ENCODE results near the gene EFS. TPM values are rescaled to one million over a fixed set of nuclear protein-coding genes. Genes with fewer than 3 reads are reported as not detected.
"Not testable (repeated sequence)": the region's sequence is repeated elsewhere in the genome, so short reads cannot be mapped to it uniquely, and the experiment has no call there.

EFS gene
- total and polyA plus RNA-seq, 9 donors = 10.8 to 44.2 (median 29.2) TPM

DNA sequence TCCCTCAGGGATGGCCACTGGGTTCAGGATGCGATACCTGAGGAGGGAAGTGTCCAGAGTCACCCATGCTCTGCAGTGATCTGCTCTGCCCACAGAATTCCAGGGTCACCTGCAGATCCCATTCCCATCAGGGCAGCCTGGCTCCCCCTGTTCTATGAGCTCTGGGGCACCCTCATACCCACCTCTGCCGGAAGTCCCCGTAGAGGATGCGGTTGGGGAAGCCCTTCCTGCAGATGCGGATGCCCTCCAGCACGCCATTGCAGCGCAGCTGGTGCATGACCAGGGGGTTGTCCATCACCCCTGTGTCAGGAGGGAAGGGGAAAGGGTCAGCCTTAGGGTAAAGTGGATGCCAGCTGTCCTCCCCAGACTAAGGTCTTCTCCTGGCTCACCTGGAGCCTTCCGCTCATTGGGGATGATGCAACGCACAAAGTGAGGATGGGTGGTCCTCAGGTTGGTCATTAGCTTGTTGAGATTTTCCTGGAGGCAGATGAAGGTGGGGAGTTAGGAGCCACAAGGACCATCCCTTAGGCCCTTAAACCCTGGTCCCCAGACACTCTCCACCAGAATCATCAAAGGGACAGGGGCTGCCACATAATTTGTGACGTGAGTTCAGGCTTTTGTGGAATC is 31.9 kb upstream of the EFS start:
- TF ChIP-seq EP300 (IDR thresholded peaks at IDR 0.05) (no peak), CTCF (IDR thresholded peaks at IDR 0.05) (no peak), POLR2A (IDR thresholded peaks at IDR 0.05) (no peak)
- no peaks in the 10 kb centered on the region for H3K4me1 ChIP-seq (ENCODE audit: insufficient read depth)
- no peak overlapping the region for H3K4me3 ChIP-seq
- intact Hi-C loops (cut with DNase I) = no loop called here
- H3K27me3 ChIP-seq = no peaks in the 10 kb centered on the region
- 92 to 95% (median 95%) methylated on average over 10 of the region's 10 CpGs for WGBS, 3 donors
- no peak for DNase-seq
- no peak overlapping the region for H3K27ac ChIP-seq
- no peaks in the 10 kb centered on the region for H3K36me3 ChIP-seq
- no peaks in the 10 kb centered on the region for H3K9me3 ChIP-seq

DNA sequence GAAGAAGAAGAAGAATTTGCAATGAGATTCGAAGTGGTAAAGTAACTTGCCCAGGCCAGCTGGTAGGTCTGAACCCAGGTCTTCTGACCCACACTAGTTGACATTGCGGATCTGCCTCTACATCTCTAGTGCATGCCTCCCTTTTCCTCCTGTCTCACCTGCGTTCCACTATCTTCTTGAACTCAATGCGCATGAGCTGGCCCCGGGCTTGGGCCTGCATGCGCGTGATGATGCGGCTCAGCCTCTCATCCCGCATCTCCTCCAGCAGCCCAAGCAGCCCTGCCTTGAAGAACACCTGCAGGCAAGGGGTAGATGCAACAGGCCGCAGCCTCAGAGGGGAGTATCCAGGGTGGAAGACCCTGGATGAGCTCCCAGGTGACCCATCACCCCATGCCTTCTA is 31.2 kb upstream of the EFS start:
- Histone ChIP-seq H3K36me3 (no peaks in the 10 kb centered on the region), H3K27ac (no peak overlapping the region), H3K9me3 (no peaks in the 10 kb centered on the region), H3K4me3 (no peak overlapping the region), H3K27me3 (no peaks in the 10 kb centered on the region), H3K4me1 (ENCODE audit: insufficient read depth) (no peaks in the 10 kb centered on the region)
- intact Hi-C loops (cut with DNase I) = no loop called here
- DNase-seq = no peak
- 89 to 92% (median 90%) methylated on average over 10 of the region's 10 CpGs for whole genome bisulfite sequencing, 3 donors
- TF ChIP-seq CTCF (IDR thresholded peaks at IDR 0.05) (no peak), EP300 (IDR thresholded peaks at IDR 0.05) (no peak), POLR2A (IDR thresholded peaks at IDR 0.05) (no peak)

GRCh38 chr14:23392613-23393012 is 27.6 kb upstream of the EFS start:
- no peak for DNase-seq
- Histone ChIP-seq H3K4me1 (ENCODE audit: insufficient read depth) (no peaks in the 10 kb centered on the region), H3K27ac (no peak overlapping the region), H3K9me3 (no peaks in the 10 kb centered on the region), H3K36me3 (no peaks in the 10 kb centered on the region), H3K27me3 (no peaks in the 10 kb centered on the region), H3K4me3 (no peak overlapping the region)
- no peak for TF ChIP-seq EP300 (IDR thresholded peaks at IDR 0.05)
- no peak for TF ChIP-seq POLR2A (IDR thresholded peaks at IDR 0.05)
- no peak for TF ChIP-seq CTCF (IDR thresholded peaks at IDR 0.05)
- 68 to 71% (median 70%) methylated on average over 7 of the region's 7 CpGs for WGBS, 3 donors
- intact Hi-C loops (cut with DNase I) = no loop called here

DNA sequence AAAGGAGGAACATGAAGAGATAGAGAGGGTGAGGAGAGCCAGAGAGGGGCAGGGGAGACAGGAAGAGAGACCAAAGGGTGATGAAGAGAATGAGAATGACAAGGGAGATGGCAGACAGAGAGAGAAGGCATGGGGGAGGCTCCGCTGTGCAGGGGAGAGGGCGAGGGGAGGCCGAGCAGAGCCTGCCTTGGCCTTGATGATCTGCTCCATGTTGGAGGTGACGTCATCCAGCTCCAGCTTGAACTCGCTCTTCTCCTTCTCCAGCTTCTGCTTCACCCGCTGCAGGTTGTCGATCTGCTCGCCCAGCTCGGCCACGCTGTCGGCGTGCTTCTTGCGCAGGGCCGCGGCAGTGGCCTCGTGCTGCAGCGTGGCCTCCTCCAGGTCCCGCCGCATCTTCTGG is 24.9 kb upstream of the EFS start:
- H3K4me1 ChIP-seq (ENCODE audit: insufficient read depth); H3K27ac ChIP-seq; H3K36me3 ChIP-seq; H3K4me3 ChIP-seq; H3K9me3 ChIP-seq; DNase-seq; H3K27me3 ChIP-seq; intact Hi-C loops (cut with DNase I): not testable (repeated sequence)
- WGBS, 3 donors = 52 to 62% (median 62%) methylated on average over 4 to 5 of the region's 19 CpGs

GRCh38 chr14:23389396-23389795 is 24.4 kb upstream of the EFS start:
- Histone ChIP-seq H3K9me3 (no peaks in the 10 kb centered on the region), H3K4me3 (no peak overlapping the region), H3K36me3 (no peaks in the 10 kb centered on the region), H3K27ac (no peak overlapping the region), H3K4me1 (ENCODE audit: insufficient read depth) (no peaks in the 10 kb centered on the region), H3K27me3 (no peaks in the 10 kb centered on the region)
- intact Hi-C loops (cut with DNase I) = no loop called here
- DNase-seq = no peak
- TF ChIP-seq EP300 (IDR thresholded peaks at IDR 0.05) = no peak
- TF ChIP-seq CTCF (IDR thresholded peaks at IDR 0.05) = no peak
- no peak for TF ChIP-seq POLR2A (IDR thresholded peaks at IDR 0.05)
- WGBS, 3 donors = 72 to 79% (median 75%) methylated on average over 12 of the region's 12 CpGs

Data from ovary (tissue), 9 donors.